Glomerular visceral epithelial cell (primary cell): ENCODE data around the gene NR1H3.

Source experiments
- DNase-seq: peaks from one replicate; pipeline ENCODE4 v3.0.0-alpha.2; 2016; ENCODE audit errors: extremely low spot score

The NR1H3 gene

GRCh38 chr11:47269829-47270305, 12.1 kb downstream of the NR1H3 start, which contains the start of gene MADD:
Gene MADD (plus strand): TSS chr11:47270133.
- peak; percentile 82 for DNase-seq

- peak; percentile 9 for DNase-seq
Observed at GRCh38 chr11:47270331-47271271, 12.8 kb downstream of the NR1H3 start.

GRCh38 chr11:47271328-47271727, 13.5 kb downstream of the NR1H3 start:
- DNase-seq = no peak

- DNase-seq = no peak
Observed at GRCh38 chr11:47271961-47272661, 14.3 kb downstream of the NR1H3 start.

GRCh38 chr11:47272706-47273105, 14.9 kb downstream of the NR1H3 start:
- DNase-seq = no peak

GRCh38 chr11:47274495-47275235, 16.9 kb downstream of the NR1H3 start:
- DNase-seq = no peak

GRCh38 chr11:47276923-47277322, 19.1 kb downstream of the NR1H3 start:
- DNase-seq = no peak

- no peak for DNase-seq
Observed at GRCh38 chr11:47278058-47278457, 20.3 kb downstream of the NR1H3 start.

GRCh38 chr11:47278769-47279168, 21.0 kb downstream of the NR1H3 start:
- DNase-seq = no peak

- no peak for DNase-seq
Observed at GRCh38 chr11:47280099-47280498, 22.3 kb downstream of the NR1H3 start.

GRCh38 chr11:47280860-47281259, 23.1 kb downstream of the NR1H3 start:
- DNase-seq = no peak

- no peak for DNase-seq
Observed at GRCh38 chr11:47282462-47282861, 24.7 kb downstream of the NR1H3 start.

- no peak for DNase-seq
Observed at GRCh38 chr11:47284151-47284550, 26.4 kb downstream of the NR1H3 start.

GRCh38 chr11:47285969-47286770, 28.4 kb downstream of the NR1H3 start:
- DNase-seq = no peak

GRCh38 chr11:47288066-47288465, 30.3 kb downstream of the NR1H3 start:
- DNase-seq = no peak

- no peak for DNase-seq
Observed at GRCh38 chr11:47289856-47290255, 32.1 kb downstream of the NR1H3 start.

GRCh38 chr11:47295385-47295784, 37.6 kb downstream of the NR1H3 start:
- DNase-seq = no peak

GRCh38 chr11:47296045-47296444, 38.2 kb downstream of the NR1H3 start:
- DNase-seq = no peak

GRCh38 chr11:47299078-47299477, 41.3 kb downstream of the NR1H3 start:
- DNase-seq = no peak

- no peak for DNase-seq
Observed at GRCh38 chr11:47302853-47303252, 45.1 kb downstream of the NR1H3 start.
